ENCODE data around the gene RFTN1.
A peak's percentile ranks its signal among the peaks of the same experiment; 100 is the strongest.

Gene RFTN1

GRCh38 chr3:16297997-16298885 is 215.3 kb downstream of the RFTN1 start:
- DNase-seq: no peak

GRCh38 chr3:16295298-16295890 is 218.1 kb downstream of the RFTN1 start:
- DNase-seq: no peak

GRCh38 chr3:16294844-16295243 is 218.7 kb downstream of the RFTN1 start:
- DNase-seq: no peak

- DNase-seq: no peak
Measured at GRCh38 chr3:16290827-16291196, 222.7 kb downstream of the RFTN1 start.

GRCh38 chr3:16290007-16290826 is 223.3 kb downstream of the RFTN1 start:
- DNase-seq: peak; percentile 59 to 60

GRCh38 chr3:16289144-16289889 is 224.2 kb downstream of the RFTN1 start:
- DNase-seq: no peak

GRCh38 chr3:16288664-16289063 is 224.8 kb downstream of the RFTN1 start:
- no peak for DNase-seq

- DNase-seq: no peak
Measured at GRCh38 chr3:16286751-16287543, 226.6 kb downstream of the RFTN1 start.

GRCh38 chr3:16286161-16286560 is 227.3 kb downstream of the RFTN1 start:
- DNase-seq: peak; percentile 63 to 65

- DNase-seq: no peak
Measured at GRCh38 chr3:16284633-16285032, 228.9 kb downstream of the RFTN1 start.

- no peak for DNase-seq
Measured at GRCh38 chr3:16280671-16281070, 232.8 kb downstream of the RFTN1 start.

- DNase-seq: no peak
Measured at GRCh38 chr3:16279010-16279801, 234.3 kb downstream of the RFTN1 start.

GRCh38 chr3:16277471-16277870 is 236.0 kb downstream of the RFTN1 start:
- DNase-seq: no peak

- no peak for DNase-seq
Measured at GRCh38 chr3:16273867-16274266, 239.6 kb downstream of the RFTN1 start.

GRCh38 chr3:16272588-16272987 is 240.9 kb downstream of the RFTN1 start:
- DNase-seq: no peak

GRCh38 chr3:16270855-16271254 is 242.6 kb downstream of the RFTN1 start:
- no peak for DNase-seq

- no peak for DNase-seq
Measured at GRCh38 chr3:16266714-16267113, 246.8 kb downstream of the RFTN1 start.
